AG09319 (cell line): ENCODE data around the gene ABCC10.
A peak's percentile ranks its signal among the peaks of the same experiment; 100 is the strongest.
"Not testable (repeated sequence)": the region's sequence is repeated elsewhere in the genome, so short reads cannot be mapped to it uniquely, and the experiment has no call there.

Experiments
- DNase-seq: peaks from one replicate; pipeline ENCODE4 v3.0.0-alpha.2; 2010; ENCODE audit warnings: low read depth; ENCODE audit errors: extremely low read depth
- TF ChIP-seq, protein P1 (sequence below): IDR thresholded peaks from 2 replicates; pipeline ENCODE4 v1.5.1; 2011; ENCODE audit warnings: low read depth, mild to moderate bottlenecking, inconsistent platforms, low read length, moderate library complexity

Gene ABCC10

DNA sequence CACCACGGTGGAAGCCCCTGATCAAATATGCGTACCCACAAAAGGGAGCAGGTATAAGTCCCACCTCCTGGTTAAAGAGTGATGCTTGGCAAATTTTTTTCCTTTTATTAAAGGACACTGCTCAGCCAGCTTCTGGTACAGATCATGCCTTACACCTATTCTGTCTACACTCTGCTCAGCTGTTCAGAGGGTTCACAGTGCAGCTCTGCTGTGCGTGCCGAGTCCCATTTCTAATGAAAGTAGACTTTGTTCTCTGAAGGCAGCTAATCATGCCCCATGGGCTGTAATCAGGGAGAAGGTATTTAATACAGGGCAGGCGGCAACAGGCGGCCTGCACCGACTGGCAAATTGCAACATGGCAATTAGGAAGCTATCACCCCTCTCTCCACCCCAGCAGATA, 66.5 kb downstream of the ABCC10 start:
- DNase-seq: no peak
- TF ChIP-seq, protein P1, sequence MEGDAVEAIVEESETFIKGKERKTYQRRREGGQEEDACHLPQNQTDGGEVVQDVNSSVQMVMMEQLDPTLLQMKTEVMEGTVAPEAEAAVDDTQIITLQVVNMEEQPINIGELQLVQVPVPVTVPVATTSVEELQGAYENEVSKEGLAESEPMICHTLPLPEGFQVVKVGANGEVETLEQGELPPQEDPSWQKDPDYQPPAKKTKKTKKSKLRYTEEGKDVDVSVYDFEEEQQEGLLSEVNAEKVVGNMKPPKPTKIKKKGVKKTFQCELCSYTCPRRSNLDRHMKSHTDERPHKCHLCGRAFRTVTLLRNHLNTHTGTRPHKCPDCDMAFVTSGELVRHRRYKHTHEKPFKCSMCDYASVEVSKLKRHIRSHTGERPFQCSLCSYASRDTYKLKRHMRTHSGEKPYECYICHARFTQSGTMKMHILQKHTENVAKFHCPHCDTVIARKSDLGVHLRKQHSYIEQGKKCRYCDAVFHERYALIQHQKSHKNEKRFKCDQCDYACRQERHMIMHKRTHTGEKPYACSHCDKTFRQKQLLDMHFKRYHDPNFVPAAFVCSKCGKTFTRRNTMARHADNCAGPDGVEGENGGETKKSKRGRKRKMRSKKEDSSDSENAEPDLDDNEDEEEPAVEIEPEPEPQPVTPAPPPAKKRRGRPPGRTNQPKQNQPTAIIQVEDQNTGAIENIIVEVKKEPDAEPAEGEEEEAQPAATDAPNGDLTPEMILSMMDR: no peak

DNA sequence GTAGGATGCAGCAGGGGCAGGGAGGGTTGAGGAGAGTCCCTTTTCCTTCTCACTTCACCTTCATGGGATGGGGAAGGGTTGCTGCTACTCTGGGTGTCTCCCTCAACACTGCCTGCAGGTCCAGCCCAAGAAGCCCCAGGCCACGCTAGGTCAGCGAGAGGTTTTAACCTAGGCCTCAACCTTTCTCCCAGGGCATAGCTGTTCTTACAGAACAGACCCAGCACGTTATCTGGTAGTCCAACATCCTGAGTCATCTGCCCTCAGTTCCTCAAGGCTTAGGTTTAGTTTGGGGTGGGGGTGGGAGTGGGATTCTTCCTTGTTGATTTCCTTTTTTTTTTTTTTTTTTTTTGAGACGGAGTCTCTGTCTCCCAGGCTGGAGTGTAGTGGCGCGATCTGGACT, 67.0 kb downstream of the ABCC10 start:
- DNase-seq: no peak

DNA sequence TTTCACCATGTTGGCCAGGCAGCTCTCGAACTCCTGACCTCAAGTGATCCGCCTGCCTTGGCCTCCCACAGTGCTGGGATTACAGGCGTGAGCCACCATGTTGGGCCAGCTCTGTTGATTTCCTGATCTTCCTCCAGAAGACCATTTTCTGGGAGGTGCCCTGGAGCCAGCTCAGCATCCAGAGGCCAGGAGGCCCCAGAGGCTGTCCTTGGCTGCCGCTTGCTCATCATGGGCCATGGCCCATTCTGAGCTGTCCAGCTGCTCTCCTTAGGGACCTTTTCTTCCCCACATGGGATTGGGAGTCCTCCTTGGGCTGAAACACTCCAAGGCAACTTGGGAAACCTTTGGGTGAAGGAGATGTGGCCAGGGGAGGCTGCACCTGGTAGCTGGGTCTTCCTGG, 67.4 kb downstream of the ABCC10 start:
- TF ChIP-seq, protein P1: no peak
- DNase-seq: no peak

More for the DNA sequence above, 67.0 kb downstream of the ABCC10 start:
- TF ChIP-seq, protein P1: no peak

DNA sequence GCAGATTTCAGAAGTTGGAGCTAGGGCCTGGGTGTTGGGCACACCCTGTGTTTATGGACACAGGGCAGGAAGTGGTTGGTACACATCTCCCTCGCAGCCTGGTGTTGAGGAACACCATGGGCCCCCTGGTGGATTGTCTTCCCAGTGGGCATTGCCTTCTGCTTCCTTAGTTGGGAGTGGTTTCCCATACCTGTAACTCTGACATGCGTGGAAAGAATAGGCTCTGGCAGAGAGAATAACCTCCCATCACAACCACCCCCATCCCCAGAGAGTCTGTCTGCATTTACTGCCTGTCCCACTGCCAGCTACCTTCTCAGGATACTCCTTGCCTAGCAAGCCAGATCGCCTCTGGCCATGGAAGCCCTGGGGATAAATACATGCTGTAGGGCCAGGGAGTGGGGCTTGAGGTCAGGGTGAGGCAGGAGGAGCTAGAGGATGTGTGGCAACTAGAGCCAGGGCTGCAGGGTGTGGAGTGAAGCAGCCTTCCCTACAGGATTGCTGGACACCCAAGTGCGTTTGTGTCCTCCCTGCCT, 68.1 kb downstream of the ABCC10 start:
- TF ChIP-seq, protein P1: peak; percentile 8
- no peak for DNase-seq

DNA sequence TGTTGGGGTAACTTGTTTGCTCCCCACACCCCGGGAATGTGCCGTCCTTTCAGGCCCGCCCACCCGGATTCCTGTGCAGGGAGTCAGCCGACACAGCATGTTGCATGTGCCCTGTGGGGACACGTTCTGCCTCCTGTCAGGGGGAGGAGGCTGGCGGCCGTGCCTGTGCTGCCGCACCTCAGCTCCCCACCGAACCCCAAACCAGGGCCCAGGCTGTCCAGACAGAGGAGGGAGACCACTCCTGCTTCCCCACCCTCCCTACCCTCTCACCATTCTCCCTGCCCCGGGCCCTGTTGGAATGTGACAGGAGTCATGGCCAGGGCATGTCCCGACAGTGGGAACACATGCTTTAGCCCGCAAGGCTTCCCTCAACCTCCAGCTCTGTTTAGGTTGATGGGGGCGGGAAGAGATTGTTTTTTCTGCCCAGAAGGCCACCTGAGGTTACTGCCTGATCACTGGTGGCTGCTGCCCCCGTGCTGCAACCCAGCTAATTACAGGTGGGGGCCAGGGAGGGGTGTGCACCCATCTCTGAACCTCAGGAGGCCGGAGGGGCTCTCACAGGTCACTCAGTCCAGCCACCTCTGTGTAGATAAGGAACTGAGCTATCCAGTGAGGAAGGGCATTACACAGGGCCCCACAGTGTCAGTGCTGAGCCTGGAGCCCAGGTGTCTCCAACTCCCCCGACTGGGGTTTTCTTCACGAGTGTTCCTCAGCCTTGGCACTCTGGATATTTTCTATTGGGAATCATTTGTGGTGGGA, 69.2 kb downstream of the ABCC10 start:
- TF ChIP-seq, protein P1: peak; percentile 62
- DNase-seq: no peak

DNA sequence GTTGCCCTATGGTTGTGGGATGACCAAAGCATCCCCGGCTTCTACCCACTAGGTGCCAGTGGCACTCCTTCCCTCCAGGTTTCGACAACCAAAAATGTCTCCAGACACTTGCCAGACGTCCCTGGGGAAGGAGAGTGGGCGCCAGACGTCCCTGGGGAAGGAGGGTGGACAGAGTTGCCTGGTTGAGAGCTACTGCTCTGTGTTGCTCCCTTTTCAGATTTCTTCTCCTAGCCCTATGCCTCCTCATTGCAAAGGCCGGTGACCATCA, 69.7 kb downstream of the ABCC10 start:
- TF ChIP-seq, protein P1: no peak
- DNase-seq: no peak

DNA sequence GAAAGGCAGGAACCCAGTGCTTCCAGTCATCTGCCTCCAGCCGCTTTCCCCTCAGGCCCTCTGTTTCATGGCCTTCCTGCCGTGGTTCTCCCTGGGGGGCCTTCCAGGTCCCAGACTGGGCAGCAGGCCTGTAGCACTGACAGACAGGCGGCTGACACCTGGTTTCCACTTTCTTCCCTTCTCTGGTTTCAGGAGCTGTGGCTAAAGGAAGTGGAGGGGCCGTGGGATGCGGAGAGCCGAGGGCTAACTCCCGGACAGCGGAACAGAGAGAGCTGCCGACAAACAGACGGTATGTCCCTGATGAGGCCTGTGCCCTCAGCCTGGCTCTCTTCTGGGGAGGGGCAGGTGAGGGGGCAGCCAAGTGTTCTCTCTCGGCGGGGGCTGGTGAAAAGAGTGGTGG, 70.3 kb downstream of the ABCC10 start:
- DNase-seq: no peak
- TF ChIP-seq, protein P1: no peak

DNA sequence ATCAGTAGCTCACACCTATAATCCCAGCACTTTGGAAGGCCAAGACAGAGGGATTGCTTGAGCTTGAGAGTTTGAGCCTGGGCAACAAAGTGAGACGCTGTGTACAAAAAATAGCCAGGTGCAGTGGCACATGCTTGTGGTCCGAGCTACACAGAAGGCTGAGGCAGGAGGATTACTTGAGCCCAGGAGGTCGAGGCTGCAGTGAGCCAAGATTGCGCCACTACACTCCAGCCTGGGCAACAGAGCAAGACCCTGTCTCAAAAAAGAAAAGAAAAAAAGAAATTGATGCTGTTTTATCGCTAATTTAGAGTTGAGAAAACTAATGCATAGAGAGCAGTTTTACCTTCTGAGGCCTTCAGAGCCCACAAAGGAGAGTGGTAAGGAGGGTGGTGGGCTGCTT, 71.0 kb downstream of the ABCC10 start:
- not testable (repeated sequence) for DNase-seq
